ENCODE results near the gene GPR101.

- TF ChIP-seq EZH2 (optimal IDR thresholded peaks at IDR 0.05; ENCODE audit: low read depth, low read length), result no peak
- TF ChIP-seq CTCF (IDR thresholded peaks at IDR 0.05; ENCODE audit: low read length), result no peak
- no peak for TF ChIP-seq EZH2phosphoT487 (IDR thresholded peaks at IDR 0.05; ENCODE audit: low read length)
Measured at GRCh38 chrX:137034508-137034872, 695 bp upstream of the GPR101 start.

All from MM.1S (cell line).